HG03378 (cell line): ENCODE measurements around the gene SERPINB5.

Experiments
- ATAC-seq: cut with Tn5 transposase; IDR thresholded peaks from one replicate; pipeline ENCODE4 v1.9.1; 2021; ENCODE audit warnings: mild to moderate bottlenecking, moderate library complexity; ENCODE audit not compliant: unreplicated experiment

SERPINB5 gene

DNA sequence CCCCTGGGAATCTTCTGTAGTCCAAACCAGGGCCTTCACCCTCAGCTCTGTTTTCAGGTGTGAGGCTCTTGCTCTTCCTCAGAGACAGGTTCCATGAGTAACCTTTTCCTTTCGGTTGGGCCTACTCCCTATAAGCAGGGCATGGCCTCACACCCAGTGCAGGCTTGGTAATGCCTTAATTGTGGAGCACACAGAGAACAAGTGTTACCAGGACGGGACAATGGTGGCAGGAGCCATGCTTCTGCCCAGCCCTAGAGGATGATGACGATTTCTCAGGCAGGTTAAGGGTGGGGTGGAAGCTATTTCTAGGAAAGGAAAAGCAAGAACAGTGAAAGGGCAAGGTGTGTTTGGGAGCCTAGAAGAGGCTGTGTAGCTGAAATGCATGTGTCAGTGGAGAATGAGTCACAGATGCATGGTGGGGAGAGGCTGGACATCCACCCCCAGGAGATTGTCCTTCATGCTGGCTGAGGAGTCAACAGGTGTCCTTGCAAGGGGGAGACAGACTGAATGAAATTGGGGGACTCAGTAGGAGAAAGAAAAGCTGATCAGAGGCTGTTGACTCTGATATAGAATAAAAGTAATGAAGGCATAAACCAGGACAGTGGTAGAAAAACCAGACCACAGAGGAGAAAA lies 43.4 kb downstream of the SERPINB5 start:
- no peak for ATAC-seq

DNA sequence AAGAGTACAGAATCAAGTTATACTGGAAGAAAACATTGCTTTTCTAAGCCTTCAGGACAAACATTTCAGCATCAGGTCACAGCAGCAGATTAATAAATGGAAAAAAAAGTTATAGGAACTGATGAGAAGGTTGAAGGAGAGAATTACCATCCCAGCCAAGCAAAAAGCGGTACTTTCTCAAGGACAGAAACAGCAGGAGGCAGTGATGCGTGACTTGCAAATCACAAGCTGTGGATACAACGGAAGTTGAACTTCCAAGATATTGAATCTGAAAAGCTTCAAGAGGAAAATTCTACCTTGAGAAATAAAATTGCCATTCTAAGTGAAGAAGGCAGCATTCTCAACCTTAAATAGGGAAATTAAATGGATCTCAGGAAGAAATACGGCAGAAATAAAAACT lies 46.9 kb downstream of the SERPINB5 start:
- no peak for ATAC-seq

- no peak for ATAC-seq
These were observed 50.5 kb downstream of the SERPINB5 start for GRCh38 chr18:63527251-63527650.

DNA sequence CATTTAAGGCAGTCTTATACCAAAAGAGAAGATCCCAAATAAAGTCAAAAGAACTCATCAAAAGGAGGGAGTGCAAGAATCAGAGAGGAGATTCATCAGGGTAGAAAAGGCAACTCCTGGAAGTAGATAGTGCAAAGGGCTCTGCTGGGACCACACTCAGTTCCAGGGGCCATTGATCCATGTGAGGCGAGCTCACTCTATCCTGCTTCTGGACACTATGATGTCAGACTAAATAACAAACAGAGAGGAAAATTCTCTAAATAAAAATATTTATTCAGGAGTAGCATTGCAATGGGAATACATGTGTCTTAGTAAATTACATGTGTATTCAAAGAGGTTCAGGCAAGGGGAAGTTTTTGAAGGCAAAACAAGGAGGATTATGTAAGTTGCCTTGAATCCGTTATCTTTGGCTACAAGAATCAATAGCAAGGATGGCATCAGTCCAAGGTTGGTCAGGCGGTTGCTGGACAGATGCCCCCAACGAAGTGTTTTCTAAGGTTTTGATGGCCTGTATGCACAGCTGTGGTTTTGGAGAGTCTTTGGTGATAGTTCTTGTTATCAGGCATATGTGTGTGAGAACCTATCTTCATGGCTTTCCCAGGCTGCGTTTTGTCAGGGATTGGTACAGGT lies 52.2 kb downstream of the SERPINB5 start:
- no peak for ATAC-seq

DNA sequence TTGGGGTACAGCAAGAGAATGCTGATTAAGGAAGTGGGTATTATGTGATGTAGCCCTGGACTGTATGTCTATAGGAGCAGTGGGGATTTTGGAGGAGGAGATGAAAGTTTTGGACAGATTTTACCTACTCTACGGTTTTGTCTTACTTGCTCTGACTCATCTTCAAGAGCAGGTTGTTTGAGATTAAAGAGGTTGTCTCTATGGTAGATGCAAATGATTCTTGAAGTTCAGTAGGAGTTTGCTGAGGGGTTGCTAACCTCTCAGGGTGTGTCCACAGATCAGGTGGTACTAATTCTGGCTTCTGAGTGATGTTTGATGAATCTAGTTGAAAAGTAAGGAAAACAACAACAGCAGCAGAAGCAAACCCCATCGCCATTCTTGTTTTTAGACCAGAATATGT lies 55.7 kb downstream of the SERPINB5 start:
- ATAC-seq = no peak

- peak; percentile 75 for ATAC-seq
These were observed 57.9 kb downstream of the SERPINB5 start for GRCh38 chr18:63534615-63535014.

DNA sequence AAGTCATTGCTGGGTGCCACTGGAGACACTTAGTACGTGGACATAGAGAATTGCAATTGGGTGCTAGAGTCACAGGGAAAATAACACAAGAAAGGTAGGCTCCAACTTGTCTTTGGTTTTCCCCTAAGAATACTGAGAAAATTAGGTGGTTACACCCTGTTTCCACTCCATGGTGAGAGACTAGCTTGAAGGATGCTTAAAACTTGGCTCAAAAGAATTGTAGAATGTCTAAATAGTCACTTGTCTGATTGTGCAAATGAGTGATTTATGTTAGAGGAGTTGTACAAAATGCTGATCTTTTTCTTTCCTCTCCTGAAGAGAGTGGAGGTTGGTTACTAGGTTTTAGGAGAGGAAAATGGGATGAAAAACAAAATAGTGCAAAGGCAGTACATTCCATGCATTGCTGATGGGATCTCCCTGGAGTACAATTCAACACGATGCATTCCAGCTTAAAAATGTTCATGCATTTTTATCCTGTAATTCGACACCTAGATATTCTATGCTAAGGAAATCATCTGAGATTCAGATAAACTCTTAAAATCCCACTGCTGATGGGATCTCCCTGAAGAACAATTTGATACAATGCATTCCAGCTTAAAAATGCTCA lies 63.2 kb downstream of the SERPINB5 start:
- no peak for ATAC-seq

GRCh38 chr18:63542069-63542468 lies 65.3 kb downstream of the SERPINB5 start, which contains the start of gene SERPINB12:
SERPINB12 (plus strand) TSS chr18:63542369; CDS start chr18:63556160, 13,791 bp downstream.
- no peak for ATAC-seq

GRCh38 chr18:63544017-63544416 lies 67.3 kb downstream of the SERPINB5 start:
- ATAC-seq = no peak

DNA sequence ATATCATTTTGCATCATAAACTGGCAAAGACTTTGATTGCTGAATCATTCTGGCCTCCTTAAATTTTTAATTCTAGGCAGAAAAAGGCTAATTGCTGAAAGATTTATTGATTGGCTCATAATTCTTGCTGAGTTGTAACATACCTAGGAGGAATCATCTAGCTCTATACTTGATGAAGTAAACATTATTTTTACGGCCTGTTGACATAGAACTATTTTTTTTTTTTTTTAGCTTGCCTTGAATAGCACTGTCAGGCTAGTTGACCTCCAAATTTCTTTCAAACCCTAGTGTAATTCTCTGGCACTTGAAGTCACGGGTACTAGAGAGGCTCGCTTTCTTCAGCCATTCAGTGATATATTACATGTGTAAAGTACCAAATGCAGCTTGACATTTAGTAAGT lies 68.2 kb downstream of the SERPINB5 start:
- no peak for ATAC-seq

GRCh38 chr18:63550068-63550467 lies 73.3 kb downstream of the SERPINB5 start:
- ATAC-seq = no peak

DNA sequence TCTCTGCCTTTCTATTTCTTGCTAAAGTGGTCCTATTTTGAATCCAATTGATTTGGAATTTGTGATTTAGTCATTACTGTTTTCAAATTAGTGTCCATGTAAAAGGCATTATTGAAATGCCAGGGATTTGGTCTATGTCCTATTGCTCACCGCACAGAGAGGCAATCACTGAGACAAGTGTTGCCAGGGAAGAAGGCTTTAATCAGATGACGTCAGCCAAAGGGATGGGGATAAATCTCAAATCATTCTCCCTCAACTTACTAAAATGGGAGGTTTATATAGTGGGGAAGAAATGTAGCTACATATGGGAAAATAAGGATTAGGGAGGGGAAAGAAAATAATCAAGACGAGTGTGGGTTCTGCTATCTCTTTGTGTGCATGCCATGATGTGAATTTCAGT lies 75.0 kb downstream of the SERPINB5 start:
- ATAC-seq = no peak

- ATAC-seq = no peak
These were observed 75.8 kb downstream of the SERPINB5 start for GRCh38 chr18:63552581-63552980.

- no peak for ATAC-seq
These were observed 76.3 kb downstream of the SERPINB5 start for GRCh38 chr18:63553081-63553480.
